Heart left ventricle (tissue), 16 donors: ENCODE results near the gene ARHGEF11. TPM values are rescaled to one million over a fixed set of nuclear protein-coding genes. Genes with fewer than 3 reads are reported as not detected.
A peak's percentile ranks its signal among the peaks of the same experiment; 100 is the strongest.

Experiments used
- ATAC-seq, 4 donors: fragments of 200-7000 bp; cut with Tn5 transposase; one replicate each; pipeline ENCODE4 v1.9.1; 2020 to 2022; ENCODE audit warnings: moderate library complexity in 4 of 4, mild to moderate bottlenecking in 3 of 4, moderate number of reproducible peaks in 1 of 4
- DNase-seq, 5 donors: peaks; one replicate each; pipeline ENCODE4 v3.0.0-alpha.2; 2020
- H3K27ac ChIP-seq, 12 donors: fragments of 200-600 bp; sonication (generic) in 4 of 12; one replicate each; pipeline versions ENCODE4 v1.5.0 to v1.8.0; 2016 to 2022; ENCODE audit warnings: mild to moderate bottlenecking in 2 of 12
- H3K27me3 ChIP-seq, 9 donors: fragments of 200-600 bp; sonication (generic) in 2 of 9; one replicate each; pipeline versions ENCODE4 v1.5.1 to v1.8.0; 2016 to 2022; ENCODE audit warnings: mild to moderate bottlenecking in 3 of 9
- H3K36me3 ChIP-seq, 9 donors: fragments of 200-600 bp; sonication (generic) in 2 of 9; one replicate each; pipeline versions ENCODE4 v1.5.0 to v1.8.0; 2018 to 2022; ENCODE audit warnings: mild to moderate bottlenecking in 2 of 9
- H3K4me1 ChIP-seq, 12 donors: fragments of 200-600 bp; sonication (generic) in 4 of 12; one replicate each; pipeline versions ENCODE4 v1.5.0 to v1.8.0; 2016 to 2022; ENCODE audit warnings: mild to moderate bottlenecking in 3 of 12
- H3K4me3 ChIP-seq, 12 donors: fragments of 200-600 bp; sonication (generic) in 4 of 12; one replicate each; pipeline versions ENCODE4 v1.5.0 to v1.8.0; 2017 to 2022; ENCODE audit warnings: mild to moderate bottlenecking in 9 of 12, moderate library complexity in 4 of 12
- H3K9me3 ChIP-seq, 12 donors: fragments of 200-600 bp; sonication (generic) in 4 of 12; one replicate each; pipeline versions ENCODE4 v1.5.0 to v1.8.0; 2016 to 2022; ENCODE audit warnings: mild to moderate bottlenecking in 1 of 12
- POLR2A ChIP-seq, 2 donors: fragments of 450-650 bp; IDR thresholded peaks; one replicate each; pipeline ENCODE4 v1.6.1; 2017; ENCODE audit warnings: antibody characterized with exemption in 2 of 2, mild to moderate bottlenecking in 2 of 2, moderate library complexity in 2 of 2
- WGBS, 4 donors: extraction: QIAGEN DNeasy Blood & Tissue Kit in 2 of 4; methylation state at CpG; one replicate each; pipeline versions ENCODE4 v1.1.5 to v1.1.7; 2013 to 2018; 5-methylcytosine and 5-hydroxymethylcytosine counted together
- intact Hi-C, 10 donors: fragments of 100-400 bp; cut with DNase I; formaldehyde crosslinking; loops; one replicate each; pipeline versions ENCODE4 v1.11.1 to v1.14.2; 2022
- polyA plus RNA-seq, 2 donors: library from polyadenylated mRNA; stranded (reverse); fragments of 200-250 nt; gene quantifications; one replicate each; pipeline ENCODE4 v1.2.3, GENCODE V29; 2013
- total RNA-seq, 9 donors: library from RNA; depleted of rRNA in 2 of 9; stranded (reverse); fragments of >200 nt in 2 of 9; fragmentation: NEBNext Ultra II Directional in 3 of 9; extraction: Animal tissue kit (Norgen Biotek cat#: 25700) in 3 of 9; gene quantifications; one replicate each; pipeline versions ENCODE4 v1.1.0 to v1.2.4, GENCODE V29; 2016 to 2023
- TF ChIP-seq, protein P1 (sequence below), 12 donors: fragments of 200-600 bp; sonication (generic) in 4 of 12; IDR thresholded peaks; one replicate each; pipeline versions ENCODE4 v1.5.0 to v1.8.0; 2018 to 2022; ENCODE audit warnings: antibody characterized with exemption in 12 of 12, mild to moderate bottlenecking in 5 of 12
- donor health status: ischemic (EF 13 %, LVEDD 7.1; RV severe dilation, severe dysfunction).
- donor health status: healthy with polysubstance abuse.
- donor health status: DM: no; HTN: yes; CAD: no.
- donor health status: DM: no; HTN: no; CAD: no.
- donor health status: ischemic (EF 25% LVEDD 6.9; RV normal size, moderate dysfunction).
- donor health status: ischemic (EF 25% LVEDD 5.7; RV mildly dilated, moderate dysfunction).
- donor health status: healthy.
- donor health status: DM: yes; HTN: yes; CAD: no.
- donor health status: ischemic (EF 35%, LVEDD 5.7; RV mildly dilated, moderate dysfunction).
- donor health status: nonischemic (EF 11% LVEDD 7.7; RV severe dilation, severe dysfunction).
- donor health status: DM: yes; HTN: yes; CAD: no.
- donor health status: PGD.
- donor health status: ischemic (EF 29% LVEDD 5.4; RV normal size, mild dysfunction).
- donor health status: nonischemic (EF 23%, LVEDD 6.1; RV moderate dilation, normal function).

Gene ARHGEF11
- total and polyA plus RNA-seq, 11 donors, result 12.2 to 44.1 (median 30.0) TPM

- H3K4me3 ChIP-seq, result no peak overlapping the region
- no peak for TF ChIP-seq POLR2A (IDR thresholded peaks at IDR 0.05)
- TF ChIP-seq, protein P1, sequence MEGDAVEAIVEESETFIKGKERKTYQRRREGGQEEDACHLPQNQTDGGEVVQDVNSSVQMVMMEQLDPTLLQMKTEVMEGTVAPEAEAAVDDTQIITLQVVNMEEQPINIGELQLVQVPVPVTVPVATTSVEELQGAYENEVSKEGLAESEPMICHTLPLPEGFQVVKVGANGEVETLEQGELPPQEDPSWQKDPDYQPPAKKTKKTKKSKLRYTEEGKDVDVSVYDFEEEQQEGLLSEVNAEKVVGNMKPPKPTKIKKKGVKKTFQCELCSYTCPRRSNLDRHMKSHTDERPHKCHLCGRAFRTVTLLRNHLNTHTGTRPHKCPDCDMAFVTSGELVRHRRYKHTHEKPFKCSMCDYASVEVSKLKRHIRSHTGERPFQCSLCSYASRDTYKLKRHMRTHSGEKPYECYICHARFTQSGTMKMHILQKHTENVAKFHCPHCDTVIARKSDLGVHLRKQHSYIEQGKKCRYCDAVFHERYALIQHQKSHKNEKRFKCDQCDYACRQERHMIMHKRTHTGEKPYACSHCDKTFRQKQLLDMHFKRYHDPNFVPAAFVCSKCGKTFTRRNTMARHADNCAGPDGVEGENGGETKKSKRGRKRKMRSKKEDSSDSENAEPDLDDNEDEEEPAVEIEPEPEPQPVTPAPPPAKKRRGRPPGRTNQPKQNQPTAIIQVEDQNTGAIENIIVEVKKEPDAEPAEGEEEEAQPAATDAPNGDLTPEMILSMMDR (IDR thresholded peaks at IDR 0.05), result no peak
These were observed 124.5 kb downstream of the ARHGEF11 start for GRCh38 chr1:156921053-156921529.

DNA sequence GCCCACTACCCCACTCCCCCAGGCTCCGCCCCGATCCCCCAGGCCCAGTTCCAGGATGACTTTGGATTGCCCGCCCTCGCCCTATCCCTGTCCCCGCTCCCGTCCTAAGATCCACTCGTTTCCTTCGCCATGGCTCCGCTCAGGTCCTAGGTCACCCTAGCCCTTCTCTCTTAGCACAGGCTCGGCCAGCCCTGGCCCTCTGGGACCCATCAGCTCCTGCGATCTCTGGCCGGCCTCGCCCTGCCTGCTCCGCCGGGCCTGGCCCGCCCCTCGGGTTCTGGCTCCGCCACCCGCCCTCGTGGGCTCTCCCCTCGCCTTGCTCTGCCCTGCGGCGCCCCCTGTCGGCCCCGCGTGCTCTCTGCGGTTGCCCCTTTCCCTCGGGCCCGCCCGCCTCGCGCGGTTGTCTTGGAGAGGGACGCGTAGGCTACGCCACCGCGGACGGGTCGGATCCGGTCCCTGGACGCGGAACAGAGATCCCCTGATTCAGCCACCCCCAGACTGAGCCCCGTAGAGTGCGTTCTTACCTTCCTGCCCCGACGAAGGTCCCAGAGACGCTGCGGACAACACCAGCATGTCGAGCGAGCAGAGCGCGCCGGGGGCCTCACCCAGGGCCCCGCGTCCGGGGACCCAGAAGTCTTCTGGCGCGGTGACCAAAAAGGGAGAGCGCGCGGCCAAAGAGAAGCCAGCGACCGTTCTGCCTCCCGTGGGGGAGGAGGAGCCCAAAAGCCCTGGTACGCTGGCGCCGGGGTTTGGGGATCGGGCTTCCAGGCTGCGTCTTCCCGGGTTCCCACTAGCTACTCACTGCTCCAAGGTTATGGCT, 125.1 kb downstream of the ARHGEF11 start, which contains the start of gene LRRC71:
TSS of gene LRRC71 (plus strand) at position 400 of the 820 bp plus-strand sequence. CDS start at position 572, 172 bp downstream.
- peak within 1 kb of the TSS in 8 of 12 donors; percentile 6 to 30 (median 27) for H3K4me3 ChIP-seq
- H3K27ac ChIP-seq, result no peak within 1 kb of the TSS
- intact Hi-C loops, result loop anchor here in 9 of 10 donors (1.0 to 10.0 kb wide), 10 partner anchors 26 to 116 kb away; partner anchors contain the start of gene PEAR1 (in 2 of the 9)

More at GRCh38 chr1:156921053-156921529, 124.5 kb downstream of the ARHGEF11 start:
- peaks cover 0 to 22% (median 6%) of the 10 kb centered on the region in 9 donors for H3K36me3 ChIP-seq
- DNase-seq (no peak), ATAC-seq (no peak)
- peaks cover 4 to 28% (median 20%) of the 10 kb centered on the region in 12 donors for H3K4me1 ChIP-seq
- 62 to 66% (median 63%) methylated on average over 7 of the region's 7 CpGs for WGBS, 4 donors
- H3K9me3 ChIP-seq, result peaks cover 0 to 13% (median 2%) of the 10 kb centered on the region in 12 donors
- H3K27ac ChIP-seq, result no peak overlapping the region
- intact Hi-C loops, result loop anchor here in 7 of 10 donors (2.0 to 10.0 kb wide), 7 partner anchors 26 to 116 kb away; partner anchors contain the start of gene PEAR1 (in 1 of the 7)
- peaks cover 15 to 65% (median 55%) of the 10 kb centered on the region in 9 donors for H3K27me3 ChIP-seq

DNA sequence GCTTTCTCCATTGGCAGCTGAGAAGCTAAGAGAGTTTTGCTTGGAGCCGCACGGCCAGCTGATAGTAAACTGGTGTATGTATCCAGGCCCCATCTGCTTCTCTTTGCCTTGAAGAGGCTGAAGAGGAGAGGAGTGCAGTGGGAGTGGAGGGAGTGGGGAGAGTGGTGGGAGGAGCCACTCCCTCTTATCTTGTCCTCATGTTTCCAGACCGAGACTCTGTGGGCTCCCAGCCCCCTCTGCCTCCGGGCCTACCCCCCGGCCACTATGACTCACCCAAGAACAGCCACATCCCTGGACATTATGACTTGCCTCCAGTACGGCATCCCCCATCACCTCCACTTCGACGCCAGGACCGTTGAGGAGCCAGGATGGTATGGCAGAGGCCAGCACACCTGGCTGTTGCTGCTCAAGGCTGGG, 131.1 kb downstream of the ARHGEF11 start:
- Histone ChIP-seq H3K4me1 (peaks cover 0 to 17% (median 0%) of the 10 kb centered on the region in 12 donors), H3K27ac (no peak overlapping the region), H3K4me3 (no peak overlapping the region), H3K9me3 (peaks cover 0 to 13% (median 2%) of the 10 kb centered on the region in 12 donors), H3K27me3 (peaks cover 0 to 8% (median 0%) of the 10 kb centered on the region in 9 donors), H3K36me3 (peaks cover 0 to 83% (median 51%) of the 10 kb centered on the region in 9 donors)
- ATAC-seq, result no peak
- WGBS, 4 donors, result 80 to 90% (median 84%) methylated on average over 8 to 9 of the region's 9 CpGs
- peak in 1 of 5 donors; percentile 37 for DNase-seq
- TF ChIP-seq, protein P1 (IDR thresholded peaks at IDR 0.05), result no peak
- TF ChIP-seq POLR2A (IDR thresholded peaks at IDR 0.05), result no peak
- intact Hi-C loops, result no loop called here

More for the DNA sequence above, 125.1 kb downstream of the ARHGEF11 start, which contains the start of gene LRRC71:
- DNase-seq, result peak; percentile 84 to 91 (median 87)
- ATAC-seq, result peak; percentile 79 to 94 (median 94)
- TF ChIP-seq, protein P1 (IDR thresholded peaks at IDR 0.05), result peak; percentile 82 to 98 (median 94)
- TF ChIP-seq POLR2A (IDR thresholded peaks at IDR 0.05), result no peak
- Histone ChIP-seq H3K27me3 (peaks cover 12 to 61% (median 49%) of the 10 kb centered on the region in 9 donors), H3K4me1 (peaks cover 4 to 26% (median 20%) of the 10 kb centered on the region in 12 donors), H3K9me3 (peaks cover 0 to 13% (median 2%) of the 10 kb centered on the region in 12 donors), H3K36me3 (peaks cover 0 to 28% (median 12%) of the 10 kb centered on the region in 9 donors)
- WGBS, 4 donors, result 7 to 8% (median 7%) methylated on average over 38 to 71 of the region's 71 CpGs
